ENCODE measurements around the gene ZNF544. TPM values are rescaled to one million over a fixed set of nuclear protein-coding genes. Genes with fewer than 3 reads are reported as not detected.

ZNF544 gene
- total RNA-seq, result 31.8 and 43.4 TPM in 2 replicates

GRCh38 chr19:58228585-58229254 lies at the start of gene ZNF544:
TSS of gene ZNF544 (plus strand) at chr19:58228914. CDS start at chr19:58244024, 15,110 bp downstream.

GRCh38 chr19:58182989-58183816 lies 45.5 kb upstream of the ZNF544 start, which contains the start of gene ZNF274:
TSS of gene ZNF274 (plus strand) at chr19:58183061. CDS start at chr19:58183966, 905 bp downstream.

GRCh38 chr19:58278541-58279041 lies 49.9 kb downstream of the ZNF544 start, which contains the start of gene ZNF8:
TSS of gene ZNF8 (plus strand) at chr19:58278955. CDS start at chr19:58279082, 127 bp downstream.

GRCh38 chr19:58305065-58305931 lies 76.6 kb downstream of the ZNF544 start, which contains the start of gene ERVK3-1:
TSS of gene ERVK3-1 (plus strand) at chr19:58305377. CDS start at chr19:58312169, 6,792 bp downstream.

Other genes with a start within 250 kb of the ZNF544 start
- 11.5 and 12.5 TPM in 2 replicates for gene ZNF606, start 226.1 kb upstream of the ZNF544 start, total RNA-seq
- gene ZSCAN1, start 194.9 kb upstream of the ZNF544 start, total RNA-seq, result 0.46 TPM in 1 of 2 replicates, not detected in the other
- 5.1 and 6.1 TPM in 2 replicates for gene ZNF135, start 169.6 kb upstream of the ZNF544 start, total RNA-seq
- 55.8 and 67.1 TPM in 2 replicates for gene ZSCAN18, start 130.7 kb upstream of the ZNF544 start, total RNA-seq
- gene ZNF329, start 78.1 kb upstream of the ZNF544 start, total RNA-seq, result 14.8 and 16.2 TPM in 2 replicates
- gene ZNF274, start 45.9 kb upstream of the ZNF544 start, total RNA-seq, result 20.6 and 22.4 TPM in 2 replicates
- gene ZNF8, start 50.0 kb downstream of the ZNF544 start, total RNA-seq, result 6.3 and 7.6 TPM in 2 replicates
- gene ERVK3-1, start 76.5 kb downstream of the ZNF544 start, total RNA-seq, result 18.8 and 20.3 TPM in 2 replicates
- 3.0 and 4.2 TPM in 2 replicates for gene ZSCAN22, start 98.1 kb downstream of the ZNF544 start, total RNA-seq
- gene A1BG, start 124.6 kb downstream of the ZNF544 start, total RNA-seq, result 10.5 and 11.5 TPM in 2 replicates
- gene ZNF497, start 133.8 kb downstream of the ZNF544 start, total RNA-seq, result 0.91 and 2.0 TPM in 2 replicates
- gene ZNF837, start 152.1 kb downstream of the ZNF544 start, total RNA-seq, result 1.4 and 1.9 TPM in 2 replicates
- gene RPS5, start 158.4 kb downstream of the ZNF544 start, total RNA-seq, result 1,369 and 1,523 TPM in 2 replicates
- 0.13 TPM in 1 of 2 replicates, not detected in the other for gene RNF225, start 166.7 kb downstream of the ZNF544 start, total RNA-seq
- 16.0 and 25.3 TPM in 2 replicates for gene ZNF584, start 179.7 kb downstream of the ZNF544 start, total RNA-seq
- 10.6 and 11.7 TPM in 2 replicates for gene ZNF132, start 211.2 kb downstream of the ZNF544 start, total RNA-seq
- 9.2 and 12.5 TPM in 2 replicates for gene ZNF324B, start 222.7 kb downstream of the ZNF544 start, total RNA-seq
- 11.2 and 16.9 TPM in 2 replicates for gene ZNF324, start 238.2 kb downstream of the ZNF544 start, total RNA-seq
- 6.3 and 7.2 TPM in 2 replicates for gene ZNF446, start 247.4 kb downstream of the ZNF544 start, total RNA-seq